Urinary bladder (tissue), 4 donors: ENCODE measurements around the gene FUBP1. TPM values are rescaled to one million over a fixed set of nuclear protein-coding genes. Genes with fewer than 3 reads are reported as not detected.
"Not testable (repeated sequence)": the region's sequence is repeated elsewhere in the genome, so short reads cannot be mapped to it uniquely, and the experiment has no call there.

ENCODE experiments used
- DNase-seq: peaks from one replicate; pipeline ENCODE4 v3.0.0-alpha.2; 2015; ENCODE audit errors: extremely low spot score
- H3K27ac ChIP-seq: one replicate; pipeline ENCODE4 v1.5.1; 2013; ENCODE audit warnings: low read depth, mild to moderate bottlenecking, moderate library complexity
- H3K36me3 ChIP-seq: one replicate; pipeline ENCODE4 v1.6.1; 2013; ENCODE audit warnings: mild to moderate bottlenecking, moderate library complexity; ENCODE audit not compliant: insufficient read depth
- H3K4me1 ChIP-seq: one replicate; pipeline ENCODE4 v1.6.1; 2013; ENCODE audit warnings: mild to moderate bottlenecking, moderate library complexity; ENCODE audit not compliant: insufficient read depth
- H3K4me3 ChIP-seq: one replicate; pipeline ENCODE4 v1.5.1; 2013; ENCODE audit warnings: low read depth, low read length
- WGBS: extraction: QIAGEN DNeasy Blood & Tissue Kit; methylation state at CpG from one replicate; pipeline ENCODE4 v1.1.7; 2013; 5-methylcytosine and 5-hydroxymethylcytosine counted together
- polyA plus RNA-seq: library from polyadenylated mRNA; stranded (reverse); fragments of 200-250 nt; gene quantifications from one replicate; pipeline ENCODE4 v1.2.3, GENCODE V29; 2013
- total RNA-seq: library from RNA; depleted of rRNA; stranded (reverse); fragments of >200 nt; gene quantifications from one replicate; pipeline ENCODE4 v1.2.3, GENCODE V29; 2014
- donor health status: healthy with polysubstance abuse.
- donor health status: healthy.

The FUBP1 gene
- total and polyA plus RNA-seq, 2 donors = 55.8 to 315 TPM

GRCh38 chr1:78003882-78004718 is 25.2 kb upstream of the FUBP1 start:
- peak overlapping the region; percentile 59 for H3K27ac ChIP-seq
- DNase-seq = no peak
- H3K4me3 ChIP-seq = peak overlapping the region; percentile 59
- H3K36me3 ChIP-seq = no peaks in the 10 kb centered on the region
- 5% methylated on average over 8 of the region's 8 CpGs for WGBS
- no peaks in the 10 kb centered on the region for H3K4me1 ChIP-seq

- Histone ChIP-seq H3K4me3 (no peak overlapping the region), H3K4me1 (no peaks in the 10 kb centered on the region), H3K27ac (no peak overlapping the region), H3K36me3 (no peaks in the 10 kb centered on the region)
- 58% methylated on average over 3 of the region's 3 CpGs for WGBS
- no peak for DNase-seq
Observed at GRCh38 chr1:78003070-78003746, 24.3 kb upstream of the FUBP1 start.

DNA sequence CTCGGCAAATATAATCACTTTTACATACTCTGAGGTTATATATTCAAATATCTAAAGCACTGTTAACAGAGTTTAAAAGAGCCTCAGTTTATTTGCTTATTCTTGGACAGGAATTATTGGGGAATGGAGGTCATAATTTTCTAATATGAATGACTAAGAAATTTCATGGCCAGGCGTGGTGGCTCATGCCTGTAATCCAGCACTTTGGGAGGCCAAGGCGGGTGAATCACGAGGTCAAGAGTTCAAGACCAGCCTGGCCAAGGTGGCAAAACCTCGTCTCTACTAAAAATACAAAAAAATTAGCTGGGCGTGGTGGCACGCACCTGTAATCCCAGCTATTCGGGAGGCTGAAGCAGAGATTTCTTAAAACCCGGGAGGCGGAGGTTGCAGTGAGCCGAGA is 21.7 kb upstream of the FUBP1 start:
- H3K36me3 ChIP-seq, H3K4me3 ChIP-seq, H3K27ac ChIP-seq, H3K4me1 ChIP-seq, DNase-seq: not testable (repeated sequence)
- 90% methylated on average over 11 of the region's 11 CpGs for WGBS

DNA sequence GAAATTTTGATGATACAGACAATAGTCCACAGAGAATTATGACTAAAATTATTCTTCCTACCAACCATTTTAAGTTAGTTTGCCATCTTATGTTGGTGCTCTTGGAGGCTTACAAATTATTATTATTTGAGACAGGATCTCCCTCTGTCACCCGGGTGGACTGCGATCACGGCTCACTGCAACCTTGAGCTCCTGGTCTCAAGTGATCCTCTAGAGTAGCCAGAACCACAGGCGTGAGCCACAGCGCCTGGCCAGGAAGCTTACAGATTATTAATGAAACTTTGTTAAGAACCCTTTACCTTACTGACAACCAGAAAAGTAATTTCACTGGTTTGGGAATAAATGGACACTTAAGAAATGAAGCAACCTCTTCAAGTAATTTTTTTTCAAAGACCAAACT is 17.9 kb upstream of the FUBP1 start:
- no peak overlapping the region for H3K27ac ChIP-seq
- WGBS = 98% methylated on average over 5 of the region's 5 CpGs

GRCh38 chr1:77994117-77994705 is 15.3 kb upstream of the FUBP1 start:
- Histone ChIP-seq H3K36me3 (no peaks in the 10 kb centered on the region), H3K4me1 (no peaks in the 10 kb centered on the region), H3K27ac (no peak overlapping the region), H3K4me3 (no peak overlapping the region)
- WGBS = 84% methylated on average over 3 of the region's 3 CpGs
- no peak for DNase-seq

More for the DNA sequence above, 17.9 kb upstream of the FUBP1 start:
- Histone ChIP-seq H3K36me3 (no peaks in the 10 kb centered on the region), H3K4me3 (no peak overlapping the region), H3K4me1 (no peaks in the 10 kb centered on the region)
- no peak for DNase-seq

DNA sequence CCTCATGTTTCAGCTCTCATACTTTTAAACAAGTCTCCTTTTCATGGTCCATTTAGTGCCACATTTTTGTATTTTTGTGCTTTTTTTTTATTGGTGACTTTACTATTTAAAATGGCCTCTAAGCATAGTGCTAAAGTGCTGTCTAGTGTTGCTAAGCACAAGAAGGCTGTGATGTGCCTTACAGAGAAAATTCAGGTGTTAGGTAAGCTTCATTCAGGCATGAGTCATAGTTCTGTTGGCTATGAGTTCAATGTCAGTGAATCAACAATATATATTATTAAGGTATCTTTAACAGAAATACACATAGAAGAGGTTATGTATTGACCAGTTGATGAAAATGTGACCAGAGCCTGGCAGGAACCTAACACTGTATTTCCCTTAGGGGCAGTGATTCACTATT is 12.8 kb upstream of the FUBP1 start:
- DNase-seq = no peak
- Histone ChIP-seq H3K4me3 (no peak overlapping the region), H3K4me1 (no peaks in the 10 kb centered on the region), H3K27ac (no peak overlapping the region), H3K36me3 (no peaks in the 10 kb centered on the region)

DNA sequence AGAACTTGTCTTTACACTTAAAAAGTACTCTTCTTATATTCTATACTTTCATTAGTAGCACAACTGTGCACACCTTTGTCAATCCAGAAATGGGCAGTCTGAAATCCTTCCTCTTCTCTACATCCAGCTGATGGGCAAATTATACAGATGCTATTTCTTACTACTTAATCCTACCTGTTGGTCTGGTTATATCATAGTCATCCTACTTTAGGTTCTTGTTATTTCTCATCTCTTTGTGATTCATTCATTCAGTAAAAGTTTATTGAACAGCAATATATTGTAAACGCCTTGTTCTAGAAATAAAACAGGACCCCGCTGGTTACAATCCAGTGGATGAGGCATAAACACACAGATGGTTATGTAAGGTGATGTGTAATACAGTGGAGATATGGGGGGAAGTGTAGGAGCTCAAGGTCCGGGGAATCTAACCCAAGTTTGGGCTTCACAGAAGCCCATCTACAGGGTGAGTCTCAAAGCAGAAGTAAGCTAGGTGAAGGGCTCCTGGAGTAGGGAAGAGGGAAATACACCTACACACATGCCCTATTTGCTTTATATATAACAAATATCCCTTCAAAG is 11.8 kb upstream of the FUBP1 start:
- H3K4me1 ChIP-seq = no peaks in the 10 kb centered on the region
- WGBS = 85% methylated on average over 3 of the region's 3 CpGs
- no peak overlapping the region for H3K27ac ChIP-seq
- no peak for DNase-seq
- no peak overlapping the region for H3K4me3 ChIP-seq
- no peaks in the 10 kb centered on the region for H3K36me3 ChIP-seq

DNA sequence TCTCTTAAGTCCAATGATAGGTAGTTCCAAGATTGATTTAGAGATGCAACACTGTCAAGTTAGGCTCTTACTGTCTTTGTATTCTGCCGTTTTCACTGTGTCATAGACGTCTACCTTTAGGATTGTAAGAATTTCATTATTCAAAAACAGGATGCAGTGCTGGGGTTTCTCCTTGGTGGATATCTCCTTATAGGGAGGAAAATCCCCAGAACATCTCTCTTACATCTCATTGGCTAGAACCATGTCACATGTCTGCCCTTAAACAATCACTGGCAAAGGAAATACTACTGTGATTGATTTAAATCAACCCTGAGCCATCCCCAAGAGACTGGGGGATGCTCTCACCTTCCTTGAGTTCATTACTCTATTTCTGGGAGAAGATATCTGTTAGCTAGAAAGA is 10.9 kb upstream of the FUBP1 start:
- no peaks in the 10 kb centered on the region for H3K36me3 ChIP-seq
- no peak overlapping the region for H3K27ac ChIP-seq
- H3K4me1 ChIP-seq = no peaks in the 10 kb centered on the region
- WGBS = 89% methylated on average over 2 of the region's 2 CpGs
- DNase-seq = no peak
- no peak overlapping the region for H3K4me3 ChIP-seq

DNA sequence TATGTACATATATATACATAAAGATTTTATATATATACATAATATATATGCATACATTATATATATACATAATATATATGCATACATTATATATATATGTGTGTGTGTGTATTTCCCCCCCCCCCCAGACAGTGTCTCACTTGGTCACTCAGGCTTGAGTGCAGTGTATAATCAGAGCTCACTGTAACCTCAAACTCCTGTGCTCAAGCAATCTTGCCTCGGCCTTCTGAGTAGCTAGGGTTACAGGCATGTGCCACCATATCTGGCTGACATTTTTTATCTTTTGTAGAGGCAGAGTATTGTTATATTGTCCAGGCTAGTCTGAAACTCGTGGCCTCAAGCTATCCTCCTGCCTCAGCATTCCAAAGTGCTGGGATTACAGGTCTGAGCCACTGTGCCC is 9.0 kb upstream of the FUBP1 start:
- Histone ChIP-seq H3K36me3 (no peaks in the 10 kb centered on the region), H3K4me1 (no peaks in the 10 kb centered on the region), H3K4me3 (no peak overlapping the region), H3K27ac (no peak overlapping the region)
- no peak for DNase-seq
- 84% methylated on average over 2 of the region's 2 CpGs for WGBS

GRCh38 chr1:77986810-77987209 is 7.9 kb upstream of the FUBP1 start:
- no peak overlapping the region for H3K27ac ChIP-seq
- DNase-seq = no peak
- no peaks in the 10 kb centered on the region for H3K36me3 ChIP-seq
- H3K4me3 ChIP-seq = no peak overlapping the region
- H3K4me1 ChIP-seq = no peaks in the 10 kb centered on the region

DNA sequence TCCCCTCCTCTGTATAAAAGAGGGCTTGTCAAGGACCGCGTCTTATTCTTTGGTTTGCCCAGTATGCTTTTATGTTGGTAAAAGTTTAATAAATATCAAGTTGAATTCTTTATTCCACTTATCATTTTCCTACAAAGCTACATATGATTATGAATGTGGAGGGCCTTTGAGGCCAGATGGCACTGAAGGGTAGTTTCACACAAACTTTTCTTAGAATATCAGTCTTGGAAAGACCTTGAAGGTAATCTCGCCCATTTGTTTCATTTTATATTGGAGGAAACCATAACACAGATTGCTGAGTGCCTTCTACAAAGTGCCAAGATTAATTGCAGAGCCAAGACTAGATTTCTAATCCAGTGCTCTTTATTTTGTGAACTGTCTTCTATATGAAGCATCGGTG is 5.8 kb upstream of the FUBP1 start:
- Histone ChIP-seq H3K36me3 (no peaks in the 10 kb centered on the region), H3K4me1 (no peaks in the 10 kb centered on the region), H3K27ac (no peak overlapping the region), H3K4me3 (no peak overlapping the region)
- no peak for DNase-seq
- WGBS = 89% methylated on average over 4 of the region's 4 CpGs

DNA sequence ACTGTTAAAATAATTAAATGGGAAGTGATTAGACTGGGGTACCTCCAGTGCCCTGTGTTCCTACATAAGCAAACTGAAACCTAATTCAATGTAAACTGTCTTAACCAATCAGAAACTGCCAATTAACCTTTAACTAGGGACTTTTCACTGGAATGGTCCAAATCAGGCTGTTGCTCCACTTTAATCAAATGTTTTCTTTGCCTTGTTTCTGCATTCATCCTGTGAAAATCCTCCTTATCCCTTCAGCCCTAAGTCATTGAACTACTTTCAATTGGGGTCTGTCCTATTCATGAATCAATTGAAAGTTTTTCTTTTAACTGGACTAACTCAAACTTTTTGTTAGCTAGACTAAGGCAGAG is 5.1 kb upstream of the FUBP1 start:
- no peak overlapping the region for H3K4me3 ChIP-seq
- no peaks in the 10 kb centered on the region for H3K4me1 ChIP-seq
- DNase-seq = no peak
- H3K36me3 ChIP-seq = no peaks in the 10 kb centered on the region
- no peak overlapping the region for H3K27ac ChIP-seq

DNA sequence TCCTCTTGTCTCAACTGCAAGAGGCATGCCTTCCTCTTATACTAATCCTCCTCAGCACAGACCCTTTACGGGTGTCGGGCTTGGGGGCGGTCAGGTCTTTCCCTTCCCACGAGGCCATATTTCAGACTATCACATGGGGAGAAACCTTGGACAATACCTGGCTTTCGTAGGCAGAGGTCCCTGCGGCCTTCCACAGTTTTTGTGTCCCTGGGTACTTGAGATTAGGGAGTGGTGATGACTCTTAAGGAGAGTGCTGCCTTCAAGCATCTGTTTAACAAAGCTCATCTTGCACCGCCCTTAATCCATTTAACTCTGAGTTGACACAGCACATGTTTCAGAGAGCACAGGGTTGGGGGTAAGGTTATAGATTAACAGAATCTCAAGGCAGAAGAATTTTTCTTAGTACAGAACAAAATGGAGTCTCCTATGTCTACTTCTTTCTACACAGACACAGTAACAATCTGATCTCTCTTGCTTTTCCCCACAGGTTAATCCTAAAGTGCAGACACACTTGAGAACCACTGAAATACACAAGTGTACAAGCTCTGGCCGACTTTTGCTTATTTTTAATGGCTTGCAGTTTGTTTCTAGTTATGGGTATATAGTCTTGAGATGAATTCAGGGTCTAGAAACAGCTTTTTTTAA is 4.6 kb upstream of the FUBP1 start:
- not testable (repeated sequence) for H3K4me1 ChIP-seq, DNase-seq, H3K36me3 ChIP-seq, H3K4me3 ChIP-seq, H3K27ac ChIP-seq
- 86% methylated on average over 8 of the region's 8 CpGs for WGBS
